GM21723 (cell line): ENCODE data around the gene ERFE.

Source experiments
- ATAC-seq: cut with Tn5 transposase; IDR thresholded peaks from one replicate; pipeline ENCODE4 v1.9.1; 2021; ENCODE audit warnings: mild to moderate bottlenecking, moderate library complexity; ENCODE audit not compliant: unreplicated experiment

The ERFE gene

GRCh38 chr2:238202326-238203093, 43.7 kb downstream of the ERFE start:
- peak; percentile 12 for ATAC-seq

GRCh38 chr2:238203094-238203972, 44.6 kb downstream of the ERFE start, which contains the start of gene ILKAP:
ILKAP (minus strand) TSS chr2:238203695; CDS start chr2:238203553, 142 bp downstream.
- peak; percentile 95 for ATAC-seq

GRCh38 chr2:238203973-238204683, 45.4 kb downstream of the ERFE start:
- ATAC-seq: peak; percentile 14

- ATAC-seq: no peak
These were observed 48.2 kb downstream of the ERFE start for GRCh38 chr2:238207006-238207405.

DNA sequence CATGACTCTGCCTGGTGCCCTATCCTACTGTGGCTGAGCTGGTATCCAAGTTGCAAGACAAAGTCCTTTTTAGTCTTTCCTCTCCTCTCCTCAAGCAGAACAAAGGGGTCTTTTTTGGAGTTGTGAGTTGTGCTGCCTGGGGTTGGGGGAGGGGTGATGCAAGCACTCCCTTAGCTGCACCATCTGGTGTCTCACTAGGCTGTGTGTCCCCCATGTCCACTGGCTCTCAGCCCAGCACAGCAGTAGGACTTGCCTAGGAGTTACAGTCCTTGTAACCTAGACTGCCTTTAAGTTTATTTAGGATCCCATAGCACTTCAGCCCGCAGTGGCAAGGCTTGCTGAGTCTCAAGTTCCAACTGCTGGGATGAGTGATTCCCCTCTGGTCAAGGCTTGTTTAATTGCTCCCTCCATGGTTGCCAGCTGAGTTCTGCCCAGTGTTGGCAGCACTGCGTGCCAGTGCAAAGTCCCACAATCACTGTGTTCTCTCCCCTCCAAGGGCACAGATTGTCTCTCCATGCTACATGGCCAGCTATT, 57.9 kb downstream of the ERFE start:
- ATAC-seq: no peak
